Muscle of leg (tissue), 11 donors: ENCODE measurements around the gene GFRA1. TPM values are rescaled to one million over a fixed set of nuclear protein-coding genes. Genes with fewer than 3 reads are reported as not detected.

ENCODE experiments used
- DNase-seq: peaks from one replicate; pipeline ENCODE4 v3.0.0; 2013
- H3K27ac ChIP-seq: one replicate; pipeline ENCODE4 v1.5.1; 2013; ENCODE audit warnings: mild to moderate bottlenecking, low read length, control low read depth
- H3K27me3 ChIP-seq: one replicate; pipeline ENCODE4 v1.6.1; 2013; ENCODE audit warnings: low read length; ENCODE audit not compliant: control insufficient read depth, insufficient read depth
- H3K36me3 ChIP-seq: one replicate; pipeline ENCODE4 v1.6.1; 2013; ENCODE audit warnings: low read length; ENCODE audit not compliant: control insufficient read depth, insufficient read depth
- H3K4me1 ChIP-seq: one replicate; pipeline ENCODE4 v1.6.1; 2013; ENCODE audit warnings: low read length; ENCODE audit not compliant: control insufficient read depth, insufficient read depth
- H3K4me3 ChIP-seq: one replicate; pipeline ENCODE4 v1.5.1; 2013; ENCODE audit warnings: low read length, control low read depth
- H3K9me3 ChIP-seq: replicated peaks from 2 replicates; pipeline ENCODE4 v1.6.1; 2013; ENCODE audit warnings: low read depth, low read length; ENCODE audit not compliant: control insufficient read depth
- WGBS: methylation state at CpG from one replicate; pipeline ENCODE4 v1.1.5; 2013; ENCODE audit warnings: missing lambda C conversion rate; ENCODE audit not compliant: insufficient coverage; 5-methylcytosine and 5-hydroxymethylcytosine counted together
- polyA plus RNA-seq, 8 donors: library from polyadenylated mRNA; unstranded; fragments of 120-200 nt; gene quantifications; one replicate each; pipeline versions ENCODE4 v1.2.1 to v1.2.3, GENCODE V29; 2013; ENCODE audit warnings: inconsistent platforms in 1 of 8, low replicate concordance in 1 of 8; ENCODE audit not compliant: insufficient read length in 8 of 8, insufficient read depth in 1 of 8
- total RNA-seq: library from RNA; stranded (reverse); fragments of 120-200 nt; gene quantifications from one replicate; pipeline ENCODE4 v1.2.4, GENCODE V29; 2013

The GFRA1 gene
- total and polyA plus RNA-seq, 9 donors: 25.8 to 59.3 (median 41.0) TPM

- H3K9me3 ChIP-seq: no peaks in the 10 kb centered on the region
- no peak overlapping the region for H3K27ac ChIP-seq
- WGBS: 89% methylated on average over 2 of the region's 5 CpGs
- no peaks in the 10 kb centered on the region for H3K36me3 ChIP-seq
- no peaks in the 10 kb centered on the region for H3K4me1 ChIP-seq
- H3K4me3 ChIP-seq: no peak overlapping the region
- no peaks in the 10 kb centered on the region for H3K27me3 ChIP-seq
- no peak for DNase-seq
These were observed 47.0 kb downstream of the GFRA1 start for GRCh38 chr10:116226053-116226452.

GRCh38 chr10:116223289-116223688, 49.7 kb downstream of the GFRA1 start:
- DNase-seq: no peak
- Histone ChIP-seq H3K36me3 (no peaks in the 10 kb centered on the region), H3K4me1 (no peaks in the 10 kb centered on the region), H3K27me3 (no peaks in the 10 kb centered on the region), H3K9me3 (no peaks in the 10 kb centered on the region), H3K4me3 (no peak overlapping the region), H3K27ac (no peak overlapping the region)
- WGBS: 0% methylated on average over 1 of the region's 3 CpGs

GRCh38 chr10:116221053-116221452, 52.0 kb downstream of the GFRA1 start:
- DNase-seq: no peak
- no peaks in the 10 kb centered on the region for H3K36me3 ChIP-seq
- no peak overlapping the region for H3K4me3 ChIP-seq
- H3K4me1 ChIP-seq: no peaks in the 10 kb centered on the region
- no peaks in the 10 kb centered on the region for H3K9me3 ChIP-seq
- no peaks in the 10 kb centered on the region for H3K27me3 ChIP-seq
- H3K27ac ChIP-seq: no peak overlapping the region
- 100% methylated on average over 1 of the region's 3 CpGs for WGBS

- Histone ChIP-seq H3K9me3 (no peaks in the 10 kb centered on the region), H3K4me3 (no peak overlapping the region), H3K27ac (no peak overlapping the region), H3K27me3 (no peaks in the 10 kb centered on the region), H3K4me1 (peaks cover under 1% of the 10 kb centered on the region), H3K36me3 (no peaks in the 10 kb centered on the region)
- DNase-seq: no peak
- WGBS: no CpG with 5 or more reads among the region's 3 CpGs
These were observed 56.3 kb downstream of the GFRA1 start for GRCh38 chr10:116216676-116217075.

GRCh38 chr10:116215651-116216050, 57.4 kb downstream of the GFRA1 start:
- DNase-seq: no peak
- Histone ChIP-seq H3K27me3 (no peaks in the 10 kb centered on the region), H3K27ac (no peak overlapping the region), H3K4me3 (no peak overlapping the region), H3K4me1 (peaks cover 11% of the 10 kb centered on the region), H3K36me3 (no peaks in the 10 kb centered on the region), H3K9me3 (no peaks in the 10 kb centered on the region)
- no CpG with 5 or more reads among the region's 5 CpGs for WGBS

GRCh38 chr10:116211682-116212081, 61.3 kb downstream of the GFRA1 start:
- DNase-seq: peak; percentile 32
- no peaks in the 10 kb centered on the region for H3K36me3 ChIP-seq
- peaks cover 14% of the 10 kb centered on the region for H3K4me1 ChIP-seq
- no peak overlapping the region for H3K4me3 ChIP-seq
- no peaks in the 10 kb centered on the region for H3K9me3 ChIP-seq
- no CpG with 5 or more reads among the region's 1 CpG for WGBS
- no peak overlapping the region for H3K27ac ChIP-seq
- no peaks in the 10 kb centered on the region for H3K27me3 ChIP-seq

GRCh38 chr10:116210588-116211346, 62.2 kb downstream of the GFRA1 start:
- Histone ChIP-seq H3K4me3 (no peak overlapping the region), H3K4me1 (peaks cover 14% of the 10 kb centered on the region), H3K27ac (peak overlapping the region; percentile 33), H3K9me3 (no peaks in the 10 kb centered on the region), H3K27me3 (no peaks in the 10 kb centered on the region), H3K36me3 (no peaks in the 10 kb centered on the region)
- peak; percentile 42 for DNase-seq
- 70% methylated on average over 3 of the region's 7 CpGs for WGBS

- Histone ChIP-seq H3K9me3 (no peaks in the 10 kb centered on the region), H3K4me3 (no peak overlapping the region), H3K27me3 (no peaks in the 10 kb centered on the region), H3K27ac (no peak overlapping the region), H3K36me3 (no peaks in the 10 kb centered on the region), H3K4me1 (peaks cover 14% of the 10 kb centered on the region)
- no peak for DNase-seq
- 74% methylated on average over 7 of the region's 10 CpGs for WGBS
These were observed 63.2 kb downstream of the GFRA1 start for GRCh38 chr10:116209781-116210180.

GRCh38 chr10:116208956-116209567, 63.9 kb downstream of the GFRA1 start:
- H3K27me3 ChIP-seq: no peaks in the 10 kb centered on the region
- no peak for DNase-seq
- no peaks in the 10 kb centered on the region for H3K36me3 ChIP-seq
- H3K9me3 ChIP-seq: no peaks in the 10 kb centered on the region
- H3K4me3 ChIP-seq: no peak overlapping the region
- 76% methylated on average over 6 of the region's 6 CpGs for whole genome bisulfite sequencing
- H3K4me1 ChIP-seq: peaks cover 14% of the 10 kb centered on the region
- H3K27ac ChIP-seq: no peak overlapping the region

- no peaks in the 10 kb centered on the region for H3K9me3 ChIP-seq
- 68% methylated on average over 3 of the region's 7 CpGs for WGBS
- H3K27me3 ChIP-seq: no peaks in the 10 kb centered on the region
- H3K27ac ChIP-seq: no peak overlapping the region
- peaks cover 17% of the 10 kb centered on the region for H3K4me1 ChIP-seq
- H3K36me3 ChIP-seq: no peaks in the 10 kb centered on the region
- DNase-seq: no peak
- H3K4me3 ChIP-seq: no peak overlapping the region
These were observed 65.3 kb downstream of the GFRA1 start for GRCh38 chr10:116207690-116208089.
